ENCODE results near the gene NDST4.

Gene NDST4

GRCh38 chr4:115108850-115109249, 4.6 kb downstream of the NDST4 start:
- Histone ChIP-seq H2AFZ (no peak overlapping the region), H3K36me3 (ENCODE audit: control insufficient read depth, insufficient read depth, low read length) (no peaks in the 10 kb centered on the region), H3K27ac (no peak overlapping the region), H3K4me3 (ENCODE audit: low read depth, low read length) (no peak overlapping the region), H3K4me1 (no peaks in the 10 kb centered on the region), H3K79me2 (no peaks in the 10 kb centered on the region), H3K9ac (no peak overlapping the region), H3K9me3 (ENCODE audit: control insufficient read depth, low read length) (no peaks in the 10 kb centered on the region), H3K4me2 (ENCODE audit: low read length) (no peak overlapping the region), H3K27me3 (ENCODE audit: control insufficient read depth, insufficient read depth, low read length) (no peaks in the 10 kb centered on the region)
- TF ChIP-seq, protein P1, sequence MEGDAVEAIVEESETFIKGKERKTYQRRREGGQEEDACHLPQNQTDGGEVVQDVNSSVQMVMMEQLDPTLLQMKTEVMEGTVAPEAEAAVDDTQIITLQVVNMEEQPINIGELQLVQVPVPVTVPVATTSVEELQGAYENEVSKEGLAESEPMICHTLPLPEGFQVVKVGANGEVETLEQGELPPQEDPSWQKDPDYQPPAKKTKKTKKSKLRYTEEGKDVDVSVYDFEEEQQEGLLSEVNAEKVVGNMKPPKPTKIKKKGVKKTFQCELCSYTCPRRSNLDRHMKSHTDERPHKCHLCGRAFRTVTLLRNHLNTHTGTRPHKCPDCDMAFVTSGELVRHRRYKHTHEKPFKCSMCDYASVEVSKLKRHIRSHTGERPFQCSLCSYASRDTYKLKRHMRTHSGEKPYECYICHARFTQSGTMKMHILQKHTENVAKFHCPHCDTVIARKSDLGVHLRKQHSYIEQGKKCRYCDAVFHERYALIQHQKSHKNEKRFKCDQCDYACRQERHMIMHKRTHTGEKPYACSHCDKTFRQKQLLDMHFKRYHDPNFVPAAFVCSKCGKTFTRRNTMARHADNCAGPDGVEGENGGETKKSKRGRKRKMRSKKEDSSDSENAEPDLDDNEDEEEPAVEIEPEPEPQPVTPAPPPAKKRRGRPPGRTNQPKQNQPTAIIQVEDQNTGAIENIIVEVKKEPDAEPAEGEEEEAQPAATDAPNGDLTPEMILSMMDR (IDR thresholded peaks at IDR 0.05): no peak

DNA sequence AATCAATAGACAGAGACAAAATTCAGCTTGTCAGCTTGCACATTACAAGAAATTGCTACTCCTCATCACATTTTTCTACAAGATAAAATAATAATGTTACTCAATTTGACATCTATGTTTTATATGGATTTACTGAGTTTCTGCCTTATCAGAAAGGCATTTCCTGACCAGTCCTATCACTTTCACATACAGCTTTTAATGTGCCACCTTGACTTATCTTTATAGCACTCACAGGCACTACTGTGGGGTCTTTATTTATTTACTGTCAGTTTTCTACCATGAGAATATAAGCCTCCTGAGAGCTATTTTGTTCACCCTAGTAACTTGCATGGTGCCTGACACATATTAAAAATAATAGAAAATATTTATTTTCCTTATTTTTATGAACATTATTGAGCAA, 6.0 kb downstream of the NDST4 start:
- H2AFZ ChIP-seq: no peak overlapping the region
- TF ChIP-seq, protein P1 (IDR thresholded peaks at IDR 0.05): no peak
- no peaks in the 10 kb centered on the region for H3K27me3 ChIP-seq (ENCODE audit: control insufficient read depth, insufficient read depth, low read length)
- no peaks in the 10 kb centered on the region for H3K9me3 ChIP-seq (ENCODE audit: control insufficient read depth, low read length)
- H3K27ac ChIP-seq: no peak overlapping the region
- no peak overlapping the region for H3K4me3 ChIP-seq (ENCODE audit: low read depth, low read length)
- no peak overlapping the region for H3K4me2 ChIP-seq (ENCODE audit: low read length)
- no peaks in the 10 kb centered on the region for H3K36me3 ChIP-seq (ENCODE audit: control insufficient read depth, insufficient read depth, low read length)
- no peaks in the 10 kb centered on the region for H3K4me1 ChIP-seq
- H3K9ac ChIP-seq: no peak overlapping the region
- no peaks in the 10 kb centered on the region for H3K79me2 ChIP-seq

GRCh38 chr4:115101675-115102074, 11.7 kb downstream of the NDST4 start:
- Histone ChIP-seq H3K4me3 (ENCODE audit: low read depth, low read length) (no peak overlapping the region), H3K27ac (no peak overlapping the region), H3K4me1 (no peaks in the 10 kb centered on the region), H2AFZ (no peak overlapping the region), H3K4me2 (ENCODE audit: low read length) (no peak overlapping the region), H3K79me2 (no peaks in the 10 kb centered on the region), H3K9me3 (ENCODE audit: control insufficient read depth, low read length) (no peaks in the 10 kb centered on the region), H3K27me3 (ENCODE audit: control insufficient read depth, insufficient read depth, low read length) (no peaks in the 10 kb centered on the region), H3K36me3 (ENCODE audit: control insufficient read depth, insufficient read depth, low read length) (no peaks in the 10 kb centered on the region), H3K9ac (no peak overlapping the region)
- TF ChIP-seq, protein P1 (IDR thresholded peaks at IDR 0.05): no peak

DNA sequence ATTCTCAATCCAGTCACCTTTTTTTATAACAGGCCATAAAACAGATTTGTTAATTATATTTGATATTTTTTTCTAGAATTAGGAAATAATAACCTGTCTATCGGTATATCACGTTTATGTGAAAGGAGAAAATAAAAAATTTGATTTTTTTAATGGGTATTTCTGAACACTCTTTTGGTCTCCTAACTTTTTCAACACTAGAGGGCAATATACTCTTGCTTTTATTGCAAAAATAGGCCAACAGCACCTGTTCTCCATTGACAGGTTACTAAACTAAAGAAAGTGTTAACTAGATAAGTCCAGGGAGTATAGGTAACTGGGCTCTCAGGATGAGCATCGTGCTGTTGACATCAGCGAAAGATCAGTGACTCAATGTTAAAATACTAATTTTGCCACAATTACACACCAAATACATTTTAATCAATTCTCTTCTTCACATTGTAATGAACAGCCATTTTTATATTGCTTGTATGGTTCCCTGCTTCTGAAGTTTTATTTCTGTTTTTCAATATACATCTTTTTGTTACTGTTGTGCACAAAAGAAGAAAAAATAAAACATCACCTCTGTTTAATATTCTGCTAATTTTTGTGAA, 22.8 kb downstream of the NDST4 start:
- Histone ChIP-seq H3K4me1 (no peaks in the 10 kb centered on the region), H3K9ac (no peak overlapping the region), H3K36me3 (ENCODE audit: control insufficient read depth, insufficient read depth, low read length) (no peaks in the 10 kb centered on the region), H3K27me3 (ENCODE audit: control insufficient read depth, insufficient read depth, low read length) (no peaks in the 10 kb centered on the region), H2AFZ (no peak overlapping the region), H3K4me2 (ENCODE audit: low read length) (no peak overlapping the region), H3K9me3 (ENCODE audit: control insufficient read depth, low read length) (no peaks in the 10 kb centered on the region), H3K79me2 (no peaks in the 10 kb centered on the region), H3K27ac (no peak overlapping the region), H3K4me3 (ENCODE audit: low read depth, low read length) (no peak overlapping the region)
- TF ChIP-seq, protein P1 (IDR thresholded peaks at IDR 0.05): peak; percentile 7

DNA sequence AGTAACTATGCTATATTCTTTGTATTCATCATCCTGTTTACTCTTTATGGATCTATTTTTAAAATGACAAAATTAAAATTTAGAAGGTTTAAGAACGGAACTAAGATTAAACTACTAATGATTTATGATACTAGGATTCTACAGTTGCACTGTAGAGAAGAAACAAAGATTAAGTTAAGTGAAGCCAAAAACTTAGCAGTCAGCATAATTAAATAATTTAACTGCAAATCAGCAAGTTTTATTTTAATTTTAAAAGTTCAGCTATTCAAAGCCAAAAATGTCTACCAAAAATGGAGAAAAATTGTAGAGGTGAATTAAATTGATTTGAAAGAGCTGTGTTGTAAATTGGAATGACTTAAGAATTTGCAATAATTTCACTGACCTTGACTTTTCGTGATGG, 30.8 kb downstream of the NDST4 start:
- Histone ChIP-seq H3K4me2 (ENCODE audit: low read length) (no peak overlapping the region), H3K4me1 (no peaks in the 10 kb centered on the region), H3K27ac (no peak overlapping the region), H3K79me2 (no peaks in the 10 kb centered on the region), H3K36me3 (ENCODE audit: control insufficient read depth, insufficient read depth, low read length) (no peaks in the 10 kb centered on the region), H3K27me3 (ENCODE audit: control insufficient read depth, insufficient read depth, low read length) (no peaks in the 10 kb centered on the region), H3K4me3 (ENCODE audit: low read depth, low read length) (no peak overlapping the region), H3K9me3 (ENCODE audit: control insufficient read depth, low read length) (no peaks in the 10 kb centered on the region), H2AFZ (no peak overlapping the region), H3K9ac (no peak overlapping the region)
- TF ChIP-seq, protein P1 (IDR thresholded peaks at IDR 0.05): no peak

Measured in parathyroid adenoma (tissue), 2 donors.